GM18502 (cell line): ENCODE results near the gene PHF2.

Source experiments
- ATAC-seq: cut with Tn5 transposase; IDR thresholded peaks from one replicate; pipeline ENCODE4 v1.9.1; 2021; ENCODE audit warnings: mild to moderate bottlenecking; ENCODE audit not compliant: unreplicated experiment, poor library complexity

The PHF2 gene

GRCh38 chr9:93567271-93567959 lies 9.0 kb upstream of the PHF2 start:
- no peak for ATAC-seq

- no peak for ATAC-seq
These were observed 8.2 kb upstream of the PHF2 start for GRCh38 chr9:93568169-93568568.

- no peak for ATAC-seq
These were observed 6.7 kb upstream of the PHF2 start for GRCh38 chr9:93569621-93570174.

GRCh38 chr9:93572221-93572620 lies 4.2 kb upstream of the PHF2 start:
- no peak for ATAC-seq

GRCh38 chr9:93572636-93573515 lies 3.5 kb upstream of the PHF2 start:
- ATAC-seq = no peak

GRCh38 chr9:93573516-93573828 lies 2.9 kb upstream of the PHF2 start:
- no peak for ATAC-seq

GRCh38 chr9:93574091-93574899 lies 2.1 kb upstream of the PHF2 start:
- no peak for ATAC-seq

GRCh38 chr9:93574900-93575795 lies 1.2 kb upstream of the PHF2 start:
- no peak for ATAC-seq

- peak; percentile 51 for ATAC-seq
These were observed 557 bp upstream of the PHF2 start for GRCh38 chr9:93575796-93576257.

- peak; percentile 31 for ATAC-seq
These were observed 942 bp downstream of the PHF2 start for GRCh38 chr9:93577078-93577974.

GRCh38 chr9:93577975-93578682 lies 1.7 kb downstream of the PHF2 start:
- ATAC-seq = no peak

GRCh38 chr9:93578844-93579243 lies 2.5 kb downstream of the PHF2 start:
- no peak for ATAC-seq

GRCh38 chr9:93579711-93580516 lies 3.5 kb downstream of the PHF2 start:
- ATAC-seq = no peak

GRCh38 chr9:93580654-93581380 lies 4.4 kb downstream of the PHF2 start:
- ATAC-seq = no peak

- ATAC-seq = no peak
These were observed 5.7 kb downstream of the PHF2 start for GRCh38 chr9:93582115-93582514.

- no peak for ATAC-seq
These were observed 6.2 kb downstream of the PHF2 start for GRCh38 chr9:93582550-93582949.

- no peak for ATAC-seq
These were observed 8.9 kb downstream of the PHF2 start for GRCh38 chr9:93585259-93585658.
